Naive thymus-derived CD8-positive, alpha-beta T cell (primary cell): ENCODE measurements around the gene MAGI2. TPM values are rescaled to one million over a fixed set of nuclear protein-coding genes. Genes with fewer than 3 reads are reported as not detected.
"Not testable (repeated sequence)": the region's sequence is repeated elsewhere in the genome, so short reads cannot be mapped to it uniquely, and the experiment has no call there.

Source experiments
- ATAC-seq, 2 donors: fragments of 150-1000 bp; cut with Tn5 transposase in 1 of 2; sonication (Bioruptor Pico), chemical (Tn5 transposase) in 1 of 2; 1 replicate in 1 of 2; 2 replicates in 1 of 2; pipeline ENCODE4 v1.10.0; 2021; ENCODE audit warnings: mild to moderate bottlenecking in 2 of 2, moderate library complexity in 2 of 2
- POLR2A ChIA-PET: fragments of 350-600 bp; sonication (Branson Sonifier 250); formaldehyde crosslinking; loops from one replicate; lab custom pipeline; 2021; ENCODE audit warnings: antibody characterized with exemption; lab: Charles Lee
- DNase-seq, 10 donors: peaks; one replicate each; pipeline versions ENCODE4 v3.0.0 to v3.0.0-alpha.2; 2020 to 2022
- H3K27ac Mint-ChIP-seq, 10 donors: one replicate each; pipeline ENCODE4 v1.8.0; 2020 to 2022; ENCODE audit warnings: mild to moderate bottlenecking in 10 of 10, mixed read lengths in 10 of 10, moderate library complexity in 4 of 10, inconsistent platforms in 1 of 10
- H3K27me3 Mint-ChIP-seq, 5 donors: one replicate each; pipeline ENCODE4 v1.8.0; 2021 to 2022; ENCODE audit warnings: mixed read lengths in 5 of 5
- H3K36me3 Mint-ChIP-seq, 3 donors: one replicate each; pipeline ENCODE4 v1.8.0; 2020 to 2022; ENCODE audit warnings: mixed read lengths in 3 of 3, mild to moderate bottlenecking in 2 of 3, inconsistent platforms in 1 of 3
- H3K4me1 Mint-ChIP-seq, 4 donors: one replicate each; pipeline ENCODE4 v1.8.0; 2021 to 2022; ENCODE audit warnings: mixed read lengths in 4 of 4
- H3K4me3 Mint-ChIP-seq, 10 donors: one replicate each; pipeline ENCODE4 v1.8.0; 2020 to 2022; ENCODE audit warnings: mild to moderate bottlenecking in 10 of 10, mixed read lengths in 10 of 10, moderate library complexity in 6 of 10, inconsistent platforms in 1 of 10
- H3K9me3 Mint-ChIP-seq, 9 donors: one replicate each; pipeline ENCODE4 v1.8.0; 2020 to 2022; ENCODE audit warnings: mixed read lengths in 9 of 9, mild to moderate bottlenecking in 3 of 9, inconsistent platforms in 1 of 9, moderate library complexity in 1 of 9
- polyA plus RNA-seq, 3 donors: library from polyadenylated mRNA; unstranded; fragments of 300-500 nt; fragmentation: Illumina TruSeq; gene quantifications; one replicate each; pipeline ENCODE4 v1.2.3, GENCODE V29; 2021
- total RNA-seq, 8 experiments: library from RNA in 2 of 8; stranded (reverse) in 2 of 8; gene quantifications; one replicate each; pipeline ENCODE4 v1.2.3 and lab custom pipeline; 2021 to 2026

Gene MAGI2
- total and polyA plus RNA-seq, 5 experiments from 2014 or later: 0.02 to 0.65 (median 0.37) TPM; not detected in 1

- DNase-seq, H3K27ac Mint-ChIP-seq, H3K36me3 Mint-ChIP-seq, POLR2A ChIA-PET, H3K4me1 Mint-ChIP-seq, H3K27me3 Mint-ChIP-seq, ATAC-seq, H3K4me3 Mint-ChIP-seq: not testable (repeated sequence)
- peaks cover 0 to 29% (median 11%) of the 10 kb centered on the region in 9 donors for H3K9me3 Mint-ChIP-seq
Observed at GRCh38 chr7:79071187-79071586, 382.3 kb downstream of the MAGI2 start.

DNA sequence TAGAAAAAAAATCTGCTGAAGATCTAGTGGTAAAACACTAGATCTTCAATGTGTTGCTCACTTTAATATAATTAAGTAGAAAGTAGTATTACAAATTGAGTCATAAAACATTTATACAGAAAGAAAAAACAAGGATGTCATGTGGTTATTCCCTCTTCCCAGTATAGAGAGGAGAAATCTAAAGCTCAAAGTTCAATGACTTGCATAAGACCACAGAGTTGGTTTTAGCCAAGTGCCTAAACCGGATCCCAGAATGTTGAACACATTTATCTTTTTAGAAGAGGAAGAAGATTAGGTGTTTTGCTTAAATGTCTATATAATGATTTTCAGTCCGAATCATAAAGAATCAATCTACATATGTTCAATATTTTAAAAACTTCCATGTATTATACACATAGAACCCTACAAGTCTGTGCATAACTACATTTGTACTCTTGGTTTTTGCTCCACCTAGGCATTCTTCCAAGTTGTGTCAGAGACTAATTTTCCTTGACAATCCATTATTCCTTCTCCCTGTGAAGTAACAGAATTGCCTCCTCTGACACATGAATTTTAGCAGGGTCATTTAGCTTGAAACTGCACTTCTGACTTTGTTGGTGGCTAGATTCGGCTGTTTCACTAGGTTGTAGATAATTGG is 389.2 kb downstream of the MAGI2 start:
- no peak overlapping the region for H3K4me3 Mint-ChIP-seq
- peaks cover 0 to 5% (median 0%) of the 10 kb centered on the region in 3 donors for H3K36me3 Mint-ChIP-seq
- no peak for ATAC-seq
- no peak overlapping the region for H3K27ac Mint-ChIP-seq
- POLR2A ChIA-PET: no interaction called here
- no peaks in the 10 kb centered on the region for H3K27me3 Mint-ChIP-seq
- H3K4me1 Mint-ChIP-seq: no peaks in the 10 kb centered on the region
- H3K9me3 Mint-ChIP-seq: peaks cover 0 to 31% (median 7%) of the 10 kb centered on the region in 9 donors
- no peak for DNase-seq

- no peaks in the 10 kb centered on the region for H3K27me3 Mint-ChIP-seq
- no peaks in the 10 kb centered on the region for H3K36me3 Mint-ChIP-seq
- H3K27ac Mint-ChIP-seq: no peak overlapping the region
- H3K4me3 Mint-ChIP-seq: no peak overlapping the region
- no peak for ATAC-seq
- POLR2A ChIA-PET: no interaction called here
- H3K4me1 Mint-ChIP-seq: no peaks in the 10 kb centered on the region
- peaks cover 0 to 19% (median 3%) of the 10 kb centered on the region in 9 donors for H3K9me3 Mint-ChIP-seq
- DNase-seq: no peak
Observed at GRCh38 chr7:79063019-79063698, 390.3 kb downstream of the MAGI2 start.

DNA sequence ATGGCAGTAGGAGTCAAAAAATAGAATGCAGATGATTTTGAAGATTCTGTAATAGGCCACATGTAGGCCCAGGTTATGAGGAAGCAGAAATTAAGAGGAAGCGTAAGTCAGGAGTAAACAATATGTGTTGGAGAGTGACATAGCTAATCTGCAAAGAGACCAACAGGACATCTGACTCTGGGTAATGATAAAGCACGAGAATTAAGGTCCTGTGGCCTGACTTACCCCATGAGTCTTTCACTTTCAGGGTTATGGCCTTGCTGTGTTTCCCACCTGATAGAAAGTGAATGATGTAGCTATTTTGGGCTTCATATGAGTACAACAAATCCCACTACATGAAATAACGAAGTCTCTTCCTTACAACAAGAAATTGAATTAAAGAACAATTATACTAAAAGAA is 393.0 kb downstream of the MAGI2 start:
- POLR2A ChIA-PET: no interaction called here

DNA sequence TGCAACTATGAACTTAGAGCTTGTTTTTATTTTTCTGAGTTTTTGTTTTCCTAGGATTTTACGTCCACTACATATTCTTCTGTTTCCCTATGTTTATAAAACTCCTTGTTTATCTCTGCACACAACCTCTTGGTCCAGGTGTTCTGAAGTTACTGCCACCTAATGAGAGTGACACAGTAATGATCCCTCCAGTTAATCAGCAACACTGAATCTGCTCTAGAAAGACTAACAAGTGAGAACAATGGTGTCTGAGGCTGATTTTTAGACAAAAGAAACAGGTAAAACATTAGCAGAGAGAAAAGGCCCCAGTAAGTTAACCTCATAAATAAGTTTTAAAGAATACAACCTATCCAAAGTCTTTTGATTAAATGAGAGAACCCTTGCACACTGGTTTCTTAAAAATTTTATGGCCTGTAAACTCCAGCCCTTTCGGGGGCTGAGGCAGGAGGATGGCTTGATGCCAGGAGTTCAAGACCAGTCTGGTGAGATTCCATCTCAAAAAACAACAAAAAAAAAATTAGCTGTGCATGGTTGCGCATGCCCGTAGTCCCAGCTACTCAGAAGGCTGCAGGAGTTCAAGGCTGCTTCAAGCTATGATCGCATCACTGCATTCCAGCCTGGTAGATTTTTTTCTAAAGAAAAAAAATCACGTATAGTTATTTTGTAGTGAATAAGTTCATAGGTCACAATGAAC is 397.6 kb downstream of the MAGI2 start:
- Mint-ChIP-seq H3K4me1 (no peaks in the 10 kb centered on the region), H3K27me3 (no peaks in the 10 kb centered on the region), H3K36me3 (no peaks in the 10 kb centered on the region), H3K27ac (no peak overlapping the region), H3K9me3 (peaks cover 0 to 20% (median 5%) of the 10 kb centered on the region in 9 donors), H3K4me3 (no peak overlapping the region)
- ATAC-seq: no peak
- DNase-seq: no peak
- POLR2A ChIA-PET: no interaction called here

More for the DNA sequence above, 393.0 kb downstream of the MAGI2 start:
- Mint-ChIP-seq H3K27ac (no peak overlapping the region), H3K4me1 (no peaks in the 10 kb centered on the region), H3K9me3 (peaks cover 0 to 11% (median 3%) of the 10 kb centered on the region in 9 donors), H3K27me3 (no peaks in the 10 kb centered on the region), H3K4me3 (no peak overlapping the region), H3K36me3 (no peaks in the 10 kb centered on the region)
- no peak for DNase-seq
- no peak for ATAC-seq

GRCh38 chr7:79051915-79052314 is 401.6 kb downstream of the MAGI2 start:
- Mint-ChIP-seq H3K27me3 (no peaks in the 10 kb centered on the region), H3K27ac (no peak overlapping the region), H3K4me1 (no peaks in the 10 kb centered on the region), H3K36me3 (no peaks in the 10 kb centered on the region), H3K4me3 (no peak overlapping the region), H3K9me3 (peaks cover 0 to 13% (median 5%) of the 10 kb centered on the region in 9 donors)
- POLR2A ChIA-PET: no interaction called here
- ATAC-seq: no peak
- DNase-seq: no peak

DNA sequence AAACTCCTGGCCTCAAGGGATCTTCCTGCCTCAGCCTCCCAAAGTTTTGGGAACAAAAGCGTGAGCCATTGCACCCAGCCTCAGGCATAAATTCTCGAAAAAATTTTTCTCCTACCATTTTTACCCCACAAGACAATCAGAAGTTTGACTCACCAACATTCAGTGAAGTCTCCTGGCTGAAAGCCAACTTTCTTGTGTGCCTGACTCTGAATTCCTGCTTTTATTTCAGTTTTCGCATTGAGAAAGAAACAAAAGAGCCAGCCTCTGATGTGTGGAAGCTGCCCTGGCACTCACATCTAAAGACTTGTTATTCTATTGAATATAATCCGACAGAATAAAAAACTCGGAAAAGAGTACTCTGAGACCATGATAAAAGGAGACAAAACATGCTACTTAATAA is 402.9 kb downstream of the MAGI2 start:
- no peak for ATAC-seq
- H3K4me1 Mint-ChIP-seq: no peaks in the 10 kb centered on the region

GRCh38 chr7:79046061-79046460 is 407.4 kb downstream of the MAGI2 start:
- peaks cover 0 to 4% (median 0%) of the 10 kb centered on the region in 3 donors for H3K36me3 Mint-ChIP-seq

More for the DNA sequence above, 402.9 kb downstream of the MAGI2 start:
- POLR2A ChIA-PET: no interaction called here
- DNase-seq: no peak
- Mint-ChIP-seq H3K4me3 (no peak overlapping the region), H3K36me3 (no peaks in the 10 kb centered on the region), H3K27ac (no peak overlapping the region), H3K27me3 (no peaks in the 10 kb centered on the region), H3K9me3 (peaks cover 0 to 13% (median 5%) of the 10 kb centered on the region in 9 donors)

GRCh38 chr7:79037001-79037400 is 416.5 kb downstream of the MAGI2 start:
- no peak for ATAC-seq
- no peak for DNase-seq
- Mint-ChIP-seq H3K9me3 (peaks cover 0 to 3% (median 0%) of the 10 kb centered on the region in 9 donors), H3K4me3 (no peak overlapping the region), H3K36me3 (no peaks in the 10 kb centered on the region), H3K27me3 (no peaks in the 10 kb centered on the region), H3K27ac (no peak overlapping the region), H3K4me1 (no peaks in the 10 kb centered on the region)
- POLR2A ChIA-PET: no interaction called here

More at GRCh38 chr7:79046061-79046460, 407.4 kb downstream of the MAGI2 start:
- Mint-ChIP-seq H3K27ac (no peak overlapping the region), H3K4me3 (no peak overlapping the region), H3K4me1 (no peaks in the 10 kb centered on the region), H3K9me3 (peaks cover 0 to 12% (median 6%) of the 10 kb centered on the region in 9 donors), H3K27me3 (no peaks in the 10 kb centered on the region)
- POLR2A ChIA-PET: no interaction called here
- no peak for ATAC-seq
- DNase-seq: no peak

DNA sequence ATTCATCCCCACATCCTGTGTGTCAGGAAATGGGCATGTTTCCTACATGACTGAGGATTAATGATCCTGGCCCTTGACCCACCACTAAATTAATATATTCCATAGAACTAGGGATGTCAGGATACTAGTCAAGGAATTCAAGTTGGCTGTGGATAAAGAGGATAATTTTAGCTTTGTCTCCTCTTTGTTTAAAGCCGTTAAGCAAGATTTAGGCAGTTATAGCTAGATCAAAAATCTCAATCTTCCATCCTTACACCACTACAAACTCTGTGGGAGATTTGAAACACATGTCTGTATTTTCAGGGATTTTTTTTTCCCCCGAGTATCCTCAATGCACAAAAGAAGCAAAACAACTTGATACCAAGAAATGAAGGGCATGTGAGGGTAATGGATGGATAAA is 417.1 kb downstream of the MAGI2 start:
- Mint-ChIP-seq H3K36me3 (no peaks in the 10 kb centered on the region), H3K4me3 (no peak overlapping the region), H3K27me3 (no peaks in the 10 kb centered on the region), H3K27ac (no peak overlapping the region), H3K4me1 (no peaks in the 10 kb centered on the region), H3K9me3 (peaks cover 0 to 3% (median 0%) of the 10 kb centered on the region in 9 donors)
- POLR2A ChIA-PET: no interaction called here
- DNase-seq (no peak), ATAC-seq (no peak)

- ATAC-seq: no peak
- H3K27me3 Mint-ChIP-seq: no peaks in the 10 kb centered on the region
- H3K36me3 Mint-ChIP-seq: no peaks in the 10 kb centered on the region
- no peak for DNase-seq
- H3K27ac Mint-ChIP-seq: no peak overlapping the region
- H3K4me3 Mint-ChIP-seq: no peak overlapping the region
- POLR2A ChIA-PET: no interaction called here
- no peaks in the 10 kb centered on the region for H3K4me1 Mint-ChIP-seq
- peaks cover 0 to 3% (median 0%) of the 10 kb centered on the region in 9 donors for H3K9me3 Mint-ChIP-seq
Observed at GRCh38 chr7:79035858-79036257, 417.6 kb downstream of the MAGI2 start.

- Mint-ChIP-seq H3K27me3 (no peaks in the 10 kb centered on the region), H3K27ac (no peak overlapping the region), H3K9me3 (peaks cover 0 to 10% (median 0%) of the 10 kb centered on the region in 9 donors), H3K4me1 (no peaks in the 10 kb centered on the region), H3K36me3 (no peaks in the 10 kb centered on the region), H3K4me3 (no peak overlapping the region)
- POLR2A ChIA-PET: no interaction called here
- no peak for ATAC-seq
- no peak for DNase-seq
Observed at GRCh38 chr7:79034730-79035129, 418.7 kb downstream of the MAGI2 start.

DNA sequence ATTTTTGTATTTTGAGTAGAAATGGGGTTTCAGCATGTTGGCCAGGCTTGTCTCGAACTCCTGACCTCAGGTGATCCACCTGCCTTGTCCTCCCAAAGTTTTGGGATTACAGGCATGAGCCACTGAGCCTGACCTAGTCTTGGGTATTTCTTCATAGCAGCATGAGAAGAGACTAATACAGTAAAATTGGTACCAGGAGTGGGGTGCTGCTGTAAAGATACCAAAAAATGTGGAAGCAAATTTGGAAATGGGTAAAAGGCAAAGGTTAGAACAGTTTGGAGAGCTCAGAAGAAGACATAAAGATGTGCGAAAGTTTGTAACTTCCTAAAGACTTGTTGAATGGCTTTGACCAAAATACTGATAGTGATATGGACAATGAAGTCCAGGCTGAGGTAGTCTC is 433.8 kb downstream of the MAGI2 start:
- peaks cover 14 to 61% (median 32%) of the 10 kb centered on the region in 9 donors for H3K9me3 Mint-ChIP-seq
- H3K36me3 Mint-ChIP-seq: peaks cover 0 to 11% (median 0%) of the 10 kb centered on the region in 3 donors
- H3K4me1 Mint-ChIP-seq, ATAC-seq, DNase-seq, H3K27ac Mint-ChIP-seq, H3K4me3 Mint-ChIP-seq, H3K27me3 Mint-ChIP-seq, POLR2A ChIA-PET: not testable (repeated sequence)
